Measurements from ENCODE around the gene SEPTIN12.
A peak's percentile ranks its signal among the peaks of the same experiment; 100 is the strongest.

The SEPTIN12 gene

GRCh38 chr16:4783951-4784336, 4.2 kb downstream of the SEPTIN12 start:
- no peak for DNase-seq (ENCODE audit: low spot score)

GRCh38 chr16:4783251-4783950, 4.7 kb downstream of the SEPTIN12 start:
- no peak for DNase-seq (ENCODE audit: low spot score)

- DNase-seq (ENCODE audit: low spot score), result peak; percentile 12
These were observed 7.9 kb downstream of the SEPTIN12 start for GRCh38 chr16:4780235-4780634.

- no peak for DNase-seq (ENCODE audit: low spot score)
These were observed 10.1 kb downstream of the SEPTIN12 start for GRCh38 chr16:4778050-4778392.

GRCh38 chr16:4777339-4778049, 10.7 kb downstream of the SEPTIN12 start:
- no peak for DNase-seq (ENCODE audit: low spot score)

- DNase-seq (ENCODE audit: low spot score), result no peak
These were observed 11.9 kb downstream of the SEPTIN12 start for GRCh38 chr16:4776141-4776705.

GRCh38 chr16:4775005-4775404, 13.1 kb downstream of the SEPTIN12 start:
- DNase-seq (ENCODE audit: low spot score), result no peak

- no peak for DNase-seq (ENCODE audit: low spot score)
These were observed 15.8 kb downstream of the SEPTIN12 start for GRCh38 chr16:4772351-4772750.

GRCh38 chr16:4771646-4772045, 16.5 kb downstream of the SEPTIN12 start:
- no peak for DNase-seq (ENCODE audit: low spot score)

GRCh38 chr16:4769306-4769638, 18.9 kb downstream of the SEPTIN12 start:
- no peak for DNase-seq (ENCODE audit: low spot score)

- DNase-seq (ENCODE audit: low spot score), result peak; percentile 86
These were observed 19.4 kb downstream of the SEPTIN12 start for GRCh38 chr16:4768549-4769305.

GRCh38 chr16:4767872-4768548, 20.1 kb downstream of the SEPTIN12 start:
- peak; percentile 26 for DNase-seq (ENCODE audit: low spot score)

GRCh38 chr16:4766875-4767628, 21.1 kb downstream of the SEPTIN12 start, which contains the start of gene ZNF500:
Gene ZNF500 (minus strand): TSS chr16:4767162. CDS start chr16:4765978, 1,184 bp downstream.
- DNase-seq (ENCODE audit: low spot score), result peak; percentile 94

- DNase-seq (ENCODE audit: low spot score), result no peak
These were observed 22.4 kb downstream of the SEPTIN12 start for GRCh38 chr16:4765511-4766474.

GRCh38 chr16:4763791-4764190, 24.4 kb downstream of the SEPTIN12 start:
- no peak for DNase-seq (ENCODE audit: low spot score)

- DNase-seq (ENCODE audit: low spot score), result no peak
These were observed 25.9 kb downstream of the SEPTIN12 start for GRCh38 chr16:4762205-4762604.

GRCh38 chr16:4760221-4760910, 27.8 kb downstream of the SEPTIN12 start:
- no peak for DNase-seq (ENCODE audit: low spot score)

- no peak for DNase-seq (ENCODE audit: low spot score)
These were observed 32.5 kb downstream of the SEPTIN12 start for GRCh38 chr16:4755687-4756086.

- DNase-seq (ENCODE audit: low spot score), result no peak
These were observed 33.3 kb downstream of the SEPTIN12 start for GRCh38 chr16:4754865-4755264.

GRCh38 chr16:4753227-4753626, 34.9 kb downstream of the SEPTIN12 start:
- no peak for DNase-seq (ENCODE audit: low spot score)
